Activated CD4-positive, CD25-positive, alpha-beta regulatory T cell treated with anti-CD3 and anti-CD28 coated beads, Interleukin-2, amount 50 U/mL, for 72 hours (primary cell): Measurements from ENCODE around the gene DUSP5.
"Not testable (repeated sequence)": the region's sequence is repeated elsewhere in the genome, so short reads cannot be mapped to it uniquely, and the experiment has no call there.

Source experiments
- DNase-seq: peaks from one replicate; pipeline ENCODE4 v3.0.0; 2021

The DUSP5 gene, protein sequence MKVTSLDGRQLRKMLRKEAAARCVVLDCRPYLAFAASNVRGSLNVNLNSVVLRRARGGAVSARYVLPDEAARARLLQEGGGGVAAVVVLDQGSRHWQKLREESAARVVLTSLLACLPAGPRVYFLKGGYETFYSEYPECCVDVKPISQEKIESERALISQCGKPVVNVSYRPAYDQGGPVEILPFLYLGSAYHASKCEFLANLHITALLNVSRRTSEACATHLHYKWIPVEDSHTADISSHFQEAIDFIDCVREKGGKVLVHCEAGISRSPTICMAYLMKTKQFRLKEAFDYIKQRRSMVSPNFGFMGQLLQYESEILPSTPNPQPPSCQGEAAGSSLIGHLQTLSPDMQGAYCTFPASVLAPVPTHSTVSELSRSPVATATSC

DNA sequence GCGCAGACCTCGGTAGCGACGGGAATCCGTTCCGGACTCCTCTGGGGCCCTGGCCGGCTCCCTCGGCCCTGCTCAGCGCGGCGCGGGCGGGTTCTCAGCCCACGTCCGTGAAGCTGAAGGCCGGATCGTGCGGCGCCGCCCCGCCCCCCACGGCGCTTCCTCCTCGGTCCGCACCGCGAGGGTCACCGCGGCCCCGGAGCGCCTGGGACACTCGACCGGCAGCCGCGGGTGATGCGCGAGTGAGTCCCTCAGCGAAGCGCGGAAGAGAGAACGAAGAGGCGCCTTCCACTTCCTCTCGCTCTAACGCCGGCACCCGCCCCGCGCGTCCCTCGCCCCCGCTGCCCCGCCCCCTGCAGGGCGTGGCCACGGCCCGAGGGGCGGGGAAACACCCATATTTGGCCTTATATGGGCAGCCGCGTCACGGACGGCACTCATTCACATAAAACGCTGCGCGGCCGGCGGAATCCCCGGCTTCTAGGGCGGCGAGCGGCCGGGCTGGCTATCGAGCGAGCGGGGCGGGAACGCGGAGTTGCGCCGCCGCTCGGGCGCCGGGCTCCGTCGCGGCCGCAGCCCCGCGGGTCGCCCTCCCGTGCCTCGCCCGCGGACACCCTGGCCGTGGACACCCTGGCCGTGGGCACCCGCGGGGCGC lies at the start of gene DUSP5:
DUSP5 (plus strand) TSS at position 470 of the 649 bp plus-strand sequence. CDS start 215 bp downstream, outside the sequence.
- DNase-seq = peak; percentile 96

DNA sequence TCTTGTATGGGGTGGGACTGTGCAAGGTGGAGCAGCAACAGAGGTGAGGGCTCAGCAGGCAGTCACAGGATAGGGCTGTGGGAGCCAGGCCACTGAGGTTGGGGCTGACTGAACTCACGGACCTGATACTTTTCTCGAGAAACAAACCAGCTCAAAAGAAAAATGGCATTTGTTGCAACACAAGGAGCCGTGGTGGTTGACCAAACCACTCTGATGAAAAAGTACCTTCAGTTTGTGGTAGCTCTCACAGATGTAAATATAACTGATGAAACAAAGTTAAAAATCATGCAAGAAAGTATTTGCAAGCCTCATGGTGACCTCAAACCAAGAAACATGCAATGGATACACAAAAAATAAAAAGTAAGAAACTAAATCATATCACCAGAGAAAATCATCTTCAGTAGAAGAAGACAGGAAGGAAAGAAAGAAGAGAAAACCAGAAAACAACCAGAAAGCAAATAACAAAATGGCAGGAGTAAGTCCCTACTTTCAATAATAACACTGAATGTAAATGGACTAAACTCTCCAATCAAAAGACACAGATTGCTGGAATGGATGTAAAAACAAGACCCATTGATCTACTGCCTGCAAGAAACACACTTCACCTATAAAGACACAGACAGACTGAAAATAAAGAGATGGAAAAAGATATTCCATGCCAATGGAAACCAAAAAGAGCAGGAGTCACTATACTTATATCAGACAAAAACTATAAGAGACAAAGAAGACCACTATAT lies 48.9 kb upstream of the DUSP5 start:
- no peak for DNase-seq

DNA sequence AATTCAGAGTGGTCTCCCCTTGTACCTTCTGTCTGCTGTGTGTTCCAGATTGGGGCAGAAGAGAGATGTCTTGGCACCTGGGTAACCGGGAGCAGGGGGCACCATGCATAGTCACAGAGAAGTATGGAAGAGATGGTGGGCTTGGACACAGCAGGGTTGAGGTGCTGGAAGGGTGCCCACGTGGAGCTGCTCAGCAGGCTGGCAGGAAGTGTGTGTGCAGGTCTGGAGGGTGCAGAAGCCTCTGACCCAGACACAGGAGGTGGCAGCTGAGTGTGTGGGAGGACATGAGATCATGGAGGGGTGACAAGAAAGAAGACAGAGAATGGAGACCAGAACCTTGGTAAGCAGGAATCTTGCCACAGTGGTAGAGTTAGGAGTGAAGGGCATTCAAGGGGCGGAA lies 42.3 kb upstream of the DUSP5 start:
- DNase-seq = no peak

DNA sequence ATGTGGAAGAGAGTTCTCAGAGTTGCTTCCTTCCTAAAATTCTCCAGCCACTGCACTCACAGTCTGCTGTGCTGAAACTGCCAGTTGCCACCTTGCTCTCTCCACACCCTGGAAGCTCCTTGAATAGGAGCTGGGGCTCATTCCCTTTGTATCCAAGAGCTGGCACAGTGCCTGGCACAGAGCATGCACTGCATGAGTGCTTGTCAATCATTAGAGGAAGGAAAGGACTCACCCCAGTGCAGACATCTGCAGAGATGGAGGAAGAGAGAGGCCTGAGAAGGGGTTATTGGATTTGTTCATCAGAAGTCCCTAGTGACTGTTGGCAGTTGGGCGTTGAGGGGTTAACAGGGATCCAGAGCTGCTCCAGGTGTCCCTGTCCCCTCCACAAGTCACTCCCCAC lies 41.7 kb upstream of the DUSP5 start:
- DNase-seq = no peak

DNA sequence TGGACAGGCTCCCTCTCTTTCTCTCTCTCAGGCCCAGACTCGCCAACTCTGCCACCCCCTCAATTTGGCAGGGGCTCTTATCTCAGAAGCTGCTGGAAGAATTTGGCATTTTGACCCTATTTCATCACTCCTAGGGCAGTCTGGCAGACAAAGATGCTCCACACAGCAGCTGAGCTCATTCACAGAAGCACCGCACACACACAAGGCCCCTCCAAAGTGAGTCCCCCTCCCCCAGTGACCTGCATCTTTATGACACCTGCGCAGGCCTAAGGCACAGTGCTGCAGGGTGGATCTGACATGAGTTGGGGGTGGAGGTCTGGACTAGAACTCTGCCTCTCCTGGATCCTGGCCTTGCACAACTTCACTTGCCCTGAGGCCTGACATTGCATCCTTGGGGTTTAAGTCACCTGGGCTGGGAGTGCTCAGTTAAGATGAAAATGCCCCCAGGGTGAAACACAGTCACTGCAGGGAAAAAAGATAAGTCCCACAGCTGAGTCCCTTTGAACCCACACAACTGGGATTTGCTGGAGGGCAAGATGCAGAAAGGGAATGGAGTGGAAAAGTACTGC lies 41.1 kb upstream of the DUSP5 start:
- no peak for DNase-seq

DNA sequence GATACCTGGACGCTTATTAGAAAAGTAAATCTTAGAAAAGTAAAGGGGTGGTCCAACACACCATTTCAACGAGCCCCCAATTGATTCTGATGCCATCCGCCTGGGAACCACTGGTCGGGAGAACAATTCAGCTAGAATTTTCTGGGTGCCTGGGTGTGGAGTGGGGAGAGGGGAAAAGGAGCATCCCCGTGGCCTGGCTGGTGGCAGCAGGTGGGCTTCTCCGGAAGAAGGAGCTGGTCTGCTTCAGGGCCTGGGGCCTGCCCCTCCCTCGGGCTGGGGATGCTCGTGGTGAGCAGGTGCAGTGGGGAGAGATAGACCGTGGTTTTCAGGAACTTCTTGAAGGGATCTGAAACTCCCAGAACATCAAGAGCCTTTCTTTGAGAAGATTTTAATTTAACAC lies 39.9 kb upstream of the DUSP5 start:
- DNase-seq = no peak

DNA sequence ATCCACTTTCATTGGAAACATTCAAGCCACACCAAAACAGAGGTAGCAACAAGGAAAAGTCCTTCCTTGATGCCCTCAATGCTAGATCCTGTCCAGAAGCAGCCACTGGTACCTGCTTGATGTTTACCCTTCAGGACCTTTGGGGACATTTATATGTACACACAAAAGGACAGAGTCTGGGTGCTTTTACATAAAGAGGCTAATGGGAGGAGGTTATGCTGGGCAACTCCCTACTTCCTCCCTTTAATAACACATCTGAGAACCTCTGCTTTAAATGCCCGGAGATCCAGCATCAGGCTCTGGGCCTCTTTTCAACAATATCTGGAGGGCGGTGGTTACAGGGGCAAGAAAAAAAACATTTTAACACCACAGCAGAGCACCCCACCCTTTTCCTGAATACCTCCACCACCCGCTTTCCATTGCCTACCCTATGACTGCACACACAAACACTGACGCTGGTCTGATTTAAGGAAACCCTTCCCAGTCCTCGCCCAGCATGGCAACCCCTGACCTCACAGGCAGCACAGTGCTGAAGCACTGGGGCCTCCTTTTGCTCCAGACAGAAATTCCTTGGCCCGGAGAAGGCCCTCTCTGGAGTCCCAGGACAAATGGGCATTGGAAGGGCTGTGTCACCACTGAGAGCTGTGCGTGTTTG lies 39.3 kb upstream of the DUSP5 start:
- DNase-seq = no peak

DNA sequence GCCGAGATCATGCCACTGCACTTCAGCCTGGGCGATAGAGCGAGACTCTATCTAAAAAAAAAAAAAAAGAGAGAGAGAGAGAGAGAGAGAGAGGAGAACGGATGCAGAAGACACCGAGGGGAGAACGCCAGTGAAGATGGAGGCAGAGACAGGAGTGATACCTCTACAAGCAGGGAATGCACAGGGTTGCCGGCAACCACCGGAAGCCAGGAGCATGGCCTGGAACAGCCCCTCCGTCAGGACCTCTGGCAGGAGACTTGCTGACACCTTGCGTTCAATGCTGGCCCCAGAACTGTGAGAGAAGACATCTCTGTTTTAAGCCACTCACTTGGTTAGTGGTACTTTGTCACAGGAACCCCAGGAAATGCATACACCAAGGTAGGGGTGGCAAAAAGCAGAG lies 38.1 kb upstream of the DUSP5 start:
- no peak for DNase-seq

DNA sequence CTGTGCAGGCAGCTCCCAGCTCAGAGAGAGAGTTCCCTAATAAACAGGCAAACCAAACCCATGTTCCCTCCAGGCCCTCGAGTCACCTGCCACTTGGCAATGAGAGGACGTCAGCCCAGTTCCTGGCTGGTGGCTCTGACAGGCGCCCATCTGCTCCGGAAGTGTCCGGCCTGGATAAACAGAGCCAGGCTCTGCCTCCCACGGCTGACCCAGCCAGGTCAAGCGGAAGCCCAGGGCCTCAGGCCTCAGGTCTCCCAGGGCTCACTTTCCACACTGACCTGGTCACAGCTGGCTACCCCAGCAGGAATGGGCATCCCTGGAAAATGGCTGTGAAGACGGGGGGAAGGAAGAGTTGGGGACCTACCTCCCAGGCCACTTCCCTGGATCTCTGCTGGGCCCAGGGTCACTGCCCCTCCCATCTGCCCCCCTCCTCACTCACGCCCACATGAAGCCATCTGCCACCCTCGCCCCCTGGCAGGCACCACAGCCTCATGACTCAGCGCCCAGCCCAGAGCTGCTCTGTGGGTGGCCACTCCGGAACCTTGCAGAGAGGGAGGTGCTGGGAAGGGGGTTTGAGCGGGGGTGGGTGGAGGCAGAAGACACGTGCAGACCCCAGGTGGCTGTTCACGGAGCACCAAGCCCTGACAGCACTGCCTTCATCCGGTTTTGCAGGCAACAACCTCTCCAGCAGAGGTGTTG lies 37.4 kb upstream of the DUSP5 start:
- DNase-seq = no peak

DNA sequence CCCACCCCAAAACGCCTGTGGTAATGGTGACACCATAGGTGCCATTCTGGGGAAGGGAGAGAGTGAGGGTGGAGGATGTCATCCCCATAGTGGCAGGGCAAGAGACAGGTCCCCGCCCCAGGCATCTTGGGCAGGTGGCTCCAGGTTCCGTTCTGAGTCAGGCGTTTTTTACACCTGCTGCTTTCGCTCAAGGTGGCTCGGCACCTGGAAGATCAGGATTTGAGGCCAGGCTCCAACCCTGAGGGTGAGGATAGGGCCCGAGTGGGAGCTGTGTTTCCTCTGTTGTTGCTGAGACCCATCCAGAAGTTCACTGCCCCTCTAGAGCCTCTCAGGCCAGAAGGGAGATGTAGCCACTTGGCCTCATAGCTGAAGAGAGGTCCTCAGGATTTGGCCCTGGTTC lies 36.6 kb upstream of the DUSP5 start:
- DNase-seq = no peak

DNA sequence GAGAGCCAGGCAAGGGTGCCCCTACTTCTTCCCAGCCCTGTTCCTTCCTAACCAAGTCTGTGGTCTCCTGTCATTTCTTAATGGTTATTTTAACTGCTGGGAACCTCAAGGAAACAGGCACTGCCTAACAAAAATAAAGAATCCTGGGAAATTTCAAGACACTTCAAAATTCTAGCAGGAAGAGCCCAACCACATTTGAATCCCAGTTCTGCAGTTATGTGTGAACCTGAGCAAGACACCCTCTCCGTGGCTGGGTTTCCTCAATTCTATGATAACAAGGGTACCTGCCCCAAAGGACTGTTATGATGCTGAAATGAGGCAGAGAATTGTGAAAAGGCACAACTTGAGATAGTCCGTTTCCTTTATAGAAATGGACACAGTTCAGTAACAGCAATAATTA lies 36.2 kb upstream of the DUSP5 start:
- DNase-seq = no peak

DNA sequence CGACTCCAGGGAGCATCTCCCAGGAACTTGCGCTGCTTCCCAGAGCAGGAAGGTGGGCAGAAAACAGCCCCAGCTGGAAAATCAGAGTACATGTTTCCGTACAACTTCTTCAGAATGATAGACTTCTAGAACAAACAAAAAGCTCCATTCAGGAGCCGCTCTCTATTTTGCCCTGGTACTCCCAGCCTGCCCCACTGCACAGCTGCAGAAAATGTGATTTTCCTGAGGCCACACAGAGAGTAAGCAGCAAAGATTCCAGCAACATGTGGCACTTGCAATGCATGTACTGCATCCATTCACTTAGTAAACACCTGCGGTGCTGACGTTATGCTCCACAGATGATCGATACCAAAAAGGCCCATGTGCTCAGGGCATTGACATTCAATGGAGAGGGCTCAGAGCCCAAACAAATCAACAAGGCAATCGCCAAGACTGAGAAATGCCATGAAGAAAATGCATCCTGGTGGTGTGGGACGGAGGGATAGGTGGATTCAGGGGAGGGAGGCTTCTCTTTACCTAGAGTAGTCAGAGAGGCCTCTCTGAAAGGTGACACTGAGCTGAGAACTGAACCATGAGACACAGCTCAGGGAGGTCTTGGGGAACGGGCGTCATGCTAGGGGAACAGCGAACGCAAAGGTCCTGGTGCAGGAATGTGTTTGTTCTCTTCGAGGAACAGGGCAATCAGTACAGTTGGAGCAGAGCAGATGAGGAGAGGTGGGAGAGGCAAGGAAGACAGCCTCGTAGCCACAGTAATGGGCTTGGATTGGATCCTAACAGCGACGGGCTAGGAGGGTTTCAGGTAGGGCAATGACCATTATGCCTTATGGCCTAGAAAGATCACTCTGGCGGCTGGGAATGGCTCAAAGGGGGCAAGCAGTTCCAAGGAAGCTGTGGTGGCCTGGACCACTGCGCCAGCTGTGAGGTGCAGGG lies 35.3 kb upstream of the DUSP5 start:
- DNase-seq = no peak

DNA sequence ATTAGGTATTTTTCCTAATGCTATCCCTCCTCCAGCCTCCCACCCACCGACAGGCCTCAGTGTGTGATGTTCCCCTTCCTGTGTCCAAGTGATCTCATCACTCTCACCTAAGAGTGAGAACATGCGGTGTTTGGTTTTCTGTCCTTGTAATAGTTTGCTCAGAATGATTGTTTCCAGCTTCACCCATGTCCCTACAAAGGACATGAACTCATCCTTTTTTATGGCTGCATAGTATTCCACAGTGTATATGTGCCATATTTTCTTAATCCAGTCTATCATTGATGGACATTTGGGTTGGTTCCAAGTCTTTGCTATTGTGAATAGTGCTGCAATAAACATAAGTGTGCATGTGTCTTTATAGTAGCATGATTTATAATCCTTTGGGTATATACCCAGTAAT lies 29.4 kb upstream of the DUSP5 start:
- DNase-seq = not testable (repeated sequence)

DNA sequence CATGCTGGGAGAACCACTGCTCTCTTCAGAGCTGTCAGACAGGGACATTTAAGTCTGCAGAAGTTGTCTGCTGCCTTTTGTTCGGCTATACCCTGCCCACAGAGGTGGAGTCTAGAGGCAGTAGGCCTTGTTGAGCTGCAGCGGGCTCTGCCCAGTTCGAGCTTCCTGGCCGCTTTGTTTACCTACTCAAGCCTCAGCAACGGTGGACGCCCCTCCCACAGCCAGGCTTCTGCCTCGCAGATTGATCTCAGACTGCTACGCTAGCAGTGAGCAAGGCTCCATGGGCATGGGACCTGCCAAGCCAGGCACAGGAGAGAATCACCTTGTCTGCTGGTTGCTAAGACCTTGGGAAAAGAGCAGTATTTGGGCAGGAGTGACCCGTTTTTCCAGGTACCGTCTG lies 27.2 kb upstream of the DUSP5 start:
- DNase-seq = not testable (repeated sequence)

DNA sequence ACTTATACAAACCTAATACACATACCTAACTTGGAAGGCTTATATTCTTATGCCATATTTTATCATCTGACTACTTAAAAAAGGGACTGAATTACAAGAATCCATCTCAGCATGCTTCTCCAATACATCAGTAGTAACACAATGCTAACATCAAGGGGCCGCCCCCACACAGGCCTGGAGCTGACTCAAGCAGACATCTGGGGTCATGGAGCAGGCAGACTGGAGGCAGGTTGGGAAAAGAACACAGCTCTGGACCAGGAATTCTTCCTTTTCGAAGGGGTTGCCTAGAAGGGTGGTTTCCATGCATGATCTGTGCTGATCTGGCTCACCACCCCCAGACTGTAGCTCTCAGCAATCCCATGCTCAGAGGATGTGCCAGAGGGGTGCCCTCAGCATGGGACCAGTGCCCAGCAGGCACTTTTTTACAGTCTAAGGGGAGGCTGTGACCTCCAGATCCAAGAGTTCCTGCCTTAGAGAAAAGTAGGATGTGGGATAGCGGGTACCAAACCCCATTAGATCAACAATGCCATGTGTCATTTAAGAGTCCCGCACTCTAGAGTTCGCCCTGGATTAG lies 26.1 kb upstream of the DUSP5 start:
- no peak for DNase-seq

DNA sequence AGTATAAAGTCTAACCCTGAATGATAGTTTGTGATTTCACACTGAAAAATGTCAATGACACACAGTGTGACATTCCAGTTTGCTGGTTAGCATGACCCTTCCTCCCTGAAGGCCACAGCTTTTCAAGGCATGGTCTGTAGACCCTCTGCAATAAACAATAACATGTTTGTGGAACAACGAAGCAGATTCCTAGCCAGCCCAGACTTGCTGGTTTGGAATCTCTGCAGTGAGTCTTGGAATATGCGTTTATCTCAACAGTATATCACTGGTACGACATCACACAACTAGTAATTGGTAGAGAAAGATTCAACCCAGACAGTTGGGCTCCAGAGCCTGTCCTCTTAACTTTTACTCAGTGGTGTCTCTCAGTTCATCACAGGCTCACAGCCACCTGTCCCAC lies 23.7 kb upstream of the DUSP5 start:
- DNase-seq = no peak

DNA sequence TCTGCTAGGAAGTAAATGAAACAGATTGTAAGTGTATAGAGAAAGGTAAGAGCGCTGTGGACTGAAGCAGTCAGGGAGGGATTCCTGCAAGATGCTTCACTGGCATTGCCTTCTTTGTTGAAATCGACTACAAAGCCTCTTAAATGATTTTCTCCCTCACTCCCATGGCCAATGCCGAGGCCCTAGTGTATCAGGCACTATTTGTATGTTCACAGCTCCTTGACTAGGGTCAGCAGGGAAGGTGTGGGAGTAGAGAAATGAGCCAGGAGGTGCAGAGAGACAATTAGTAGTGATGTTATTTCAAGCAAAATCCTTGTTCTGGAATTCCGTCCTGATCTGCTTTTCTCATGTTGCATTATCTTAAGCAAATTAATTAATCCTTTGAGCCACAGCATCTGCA lies 22.9 kb upstream of the DUSP5 start:
- no peak for DNase-seq

DNA sequence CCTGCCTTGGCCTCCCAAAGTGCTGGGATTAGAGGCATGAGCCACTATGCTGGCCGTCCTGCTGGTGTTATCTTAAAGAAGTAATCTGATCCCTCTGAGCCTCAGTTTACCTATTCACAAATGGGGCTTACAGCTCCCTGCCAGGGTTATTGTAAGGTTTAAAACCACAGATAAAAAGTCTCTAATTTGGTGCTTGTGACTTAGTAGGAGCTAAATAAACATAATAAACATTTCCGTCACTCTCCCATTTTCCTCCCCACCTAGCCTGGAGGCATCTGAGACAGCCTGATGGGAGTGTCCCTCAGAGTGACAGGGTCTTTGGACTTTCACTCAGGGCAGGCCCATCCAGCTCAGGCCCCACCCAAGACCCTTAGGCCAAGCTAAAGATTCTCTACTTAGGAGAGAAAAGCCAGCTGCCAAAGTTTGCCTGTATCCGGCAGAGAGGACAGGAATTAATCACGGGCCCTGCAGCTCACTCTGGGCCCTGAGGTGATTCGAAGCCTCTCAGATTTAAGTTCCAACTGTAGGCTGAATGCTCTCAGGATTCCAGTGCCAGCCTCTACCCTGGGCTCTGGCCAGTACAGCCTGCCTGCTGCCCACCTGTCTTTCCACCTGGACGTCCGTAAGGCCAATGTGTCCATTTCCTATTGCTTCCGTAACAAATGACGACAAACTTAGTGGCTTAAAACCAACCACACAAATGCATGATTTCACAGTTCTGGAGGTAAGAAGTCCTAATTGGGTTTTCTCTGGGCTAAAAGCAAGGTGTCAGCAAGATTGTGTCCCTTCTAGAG lies 21.8 kb upstream of the DUSP5 start:
- no peak for DNase-seq

DNA sequence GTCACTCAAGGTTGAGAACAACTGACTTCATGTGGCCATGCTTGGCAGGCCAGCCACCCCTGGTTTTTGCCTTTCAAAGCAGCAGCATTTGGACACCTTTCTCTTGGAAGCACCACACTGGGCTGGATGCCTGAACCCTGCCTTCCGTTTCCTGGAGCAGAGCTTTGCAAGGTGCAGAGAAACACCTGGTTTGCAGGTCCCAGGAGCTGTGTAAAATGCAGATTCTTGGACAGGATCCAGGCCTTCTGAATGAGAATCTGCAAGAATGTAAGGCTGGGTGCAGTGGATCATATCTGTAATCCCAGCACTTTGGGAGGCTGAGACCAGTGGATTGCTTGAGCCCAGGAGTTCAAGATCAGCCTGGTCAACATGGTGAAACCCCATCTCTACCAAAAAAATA lies 18.0 kb upstream of the DUSP5 start:
- no peak for DNase-seq

DNA sequence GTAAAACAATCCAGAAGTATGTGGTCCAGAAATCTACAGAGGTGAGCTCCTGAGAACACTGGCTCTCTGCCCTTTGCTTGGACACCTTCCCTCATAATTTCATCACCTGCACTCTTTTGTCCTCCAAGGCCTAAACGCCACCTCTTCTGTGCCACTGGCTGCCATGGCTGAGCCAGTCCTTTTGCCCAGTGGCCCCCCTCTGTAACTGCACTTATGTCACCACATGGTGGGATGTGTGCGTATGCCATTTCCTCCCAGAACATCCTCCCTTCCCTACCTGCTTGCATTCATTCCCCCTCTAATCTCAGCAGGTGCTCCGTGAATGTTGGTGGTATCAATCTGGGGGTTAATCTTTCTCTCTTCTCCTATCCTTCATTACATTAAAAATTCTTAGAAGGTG lies 17.3 kb upstream of the DUSP5 start:
- DNase-seq = no peak
